NCI-H2196 treated with DMSO at 0.1 percent for 48 hours (cell line): ENCODE data around the gene FAHD2A.
"Not testable (repeated sequence)": the region's sequence is repeated elsewhere in the genome, so short reads cannot be mapped to it uniquely, and the experiment has no call there.

Experiments
- DNase-seq: peaks from one replicate; lab custom pipeline; 2025; ENCODE audit not compliant: unreplicated experiment; lab: John Stamatoyannopoulos, UW

FAHD2A gene

DNA sequence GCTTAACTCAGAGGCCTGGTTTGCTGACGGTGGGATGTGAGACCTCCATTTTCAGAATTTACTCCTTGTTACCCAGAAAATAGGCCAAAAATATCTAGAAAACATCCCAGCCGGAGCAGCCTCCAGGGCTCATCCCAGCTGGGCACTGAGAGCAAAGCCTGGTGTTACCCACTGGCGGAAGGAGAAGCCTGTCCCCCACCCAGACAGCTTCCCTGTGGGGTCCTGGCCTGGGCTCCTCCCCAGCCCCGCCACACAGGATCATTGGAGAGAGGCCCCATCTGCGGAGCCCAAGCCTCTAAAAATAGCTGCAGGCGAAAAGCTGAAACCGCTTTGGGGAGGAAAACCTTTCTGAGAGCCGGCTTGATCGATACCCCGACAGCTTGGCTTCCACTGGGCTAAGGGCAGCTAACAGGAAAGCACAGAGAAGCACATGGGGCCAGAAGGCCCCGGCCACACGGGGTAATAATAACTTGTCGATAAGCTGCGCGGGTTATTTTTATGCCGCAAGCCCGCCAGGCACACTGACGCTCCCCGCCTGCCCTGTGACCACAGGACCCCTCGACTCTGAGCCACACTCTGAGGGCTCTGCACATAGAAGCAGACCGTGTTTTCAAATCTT is 26.9 kb upstream of the FAHD2A start:
- no peak for DNase-seq

DNA sequence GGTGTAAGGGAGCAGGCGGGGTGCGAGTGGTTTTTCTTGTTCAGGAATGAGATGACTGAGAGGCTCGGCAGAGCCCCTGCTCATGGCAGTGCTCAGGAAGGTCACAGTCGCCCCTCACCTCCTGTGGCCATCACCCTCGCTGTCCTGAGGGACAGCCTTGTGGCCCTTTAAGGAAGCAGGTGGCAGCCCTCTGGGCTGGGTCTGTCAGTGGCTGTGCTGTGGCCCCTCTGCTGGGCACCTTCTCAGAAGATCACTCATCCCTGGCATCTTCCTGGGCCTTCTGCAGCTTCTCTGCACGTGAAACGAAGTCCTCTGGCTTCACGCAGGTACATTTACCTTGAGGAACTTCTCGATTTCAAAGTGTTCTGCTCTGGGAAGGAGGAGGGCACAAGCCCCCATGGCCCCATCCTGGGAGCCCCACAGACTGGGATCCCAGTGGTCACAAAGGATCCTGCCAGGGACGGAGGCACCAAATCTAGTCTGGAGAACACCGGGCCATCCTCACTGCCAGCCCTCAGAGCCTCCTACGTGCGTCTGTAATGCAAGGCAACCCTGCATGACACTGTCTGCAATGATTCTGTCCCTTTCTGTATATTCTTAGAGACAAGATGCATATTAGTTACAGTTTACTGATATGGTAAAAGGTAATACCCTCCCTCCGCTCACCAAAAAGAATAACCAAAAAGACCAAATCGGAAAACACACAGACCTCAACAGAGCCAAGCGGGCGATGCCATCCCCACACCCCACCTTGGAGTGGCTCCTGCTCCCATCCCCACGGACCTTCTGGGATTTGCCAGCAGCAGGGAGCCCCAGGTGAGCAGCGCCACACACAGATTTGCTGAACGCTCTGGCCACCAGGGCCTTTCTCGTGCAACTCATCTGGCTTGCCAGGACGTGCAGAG is 25.9 kb upstream of the FAHD2A start:
- DNase-seq = no peak

DNA sequence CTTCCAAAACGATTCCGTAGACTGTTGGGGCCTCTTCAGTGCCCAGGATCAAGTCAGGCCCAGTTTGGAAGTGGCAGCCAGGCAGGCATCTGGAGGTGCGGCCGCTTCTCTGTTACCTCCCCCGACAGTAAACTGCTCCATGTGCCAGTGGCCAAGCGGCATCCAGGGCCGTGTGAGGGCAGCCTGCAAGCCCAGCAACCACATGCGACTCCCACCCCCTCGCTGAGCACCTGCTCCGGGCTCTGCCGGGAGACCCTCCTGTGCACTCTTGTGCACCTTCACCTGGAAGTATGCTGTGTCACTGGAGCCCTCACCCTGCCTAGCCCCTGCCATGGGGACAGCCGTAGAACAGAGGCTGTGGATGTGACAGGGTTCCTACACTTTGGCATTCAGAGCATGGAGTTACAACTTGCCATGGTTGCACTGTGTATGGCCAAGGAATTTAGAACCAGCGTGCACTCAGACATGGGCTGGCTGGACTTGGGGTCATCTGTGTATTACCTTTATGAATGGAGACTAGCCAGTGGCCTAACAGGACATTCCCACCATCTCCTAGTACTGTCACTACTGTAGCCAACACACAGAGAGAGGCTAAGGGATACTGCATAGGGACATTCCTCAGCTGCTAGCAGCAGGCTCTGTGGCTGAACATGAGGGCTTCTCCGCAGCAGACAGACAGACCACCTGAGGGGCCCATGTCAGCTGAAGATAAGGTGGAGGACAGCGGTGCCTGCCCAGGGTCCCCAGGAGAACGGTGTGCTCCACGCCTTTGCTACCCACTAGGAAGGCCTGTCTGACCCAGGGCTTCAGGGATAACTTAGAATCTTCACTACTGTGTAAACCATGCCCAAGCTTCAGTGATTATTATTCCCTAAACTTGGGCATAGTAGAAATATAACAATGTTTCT is 25.0 kb upstream of the FAHD2A start:
- DNase-seq = no peak

DNA sequence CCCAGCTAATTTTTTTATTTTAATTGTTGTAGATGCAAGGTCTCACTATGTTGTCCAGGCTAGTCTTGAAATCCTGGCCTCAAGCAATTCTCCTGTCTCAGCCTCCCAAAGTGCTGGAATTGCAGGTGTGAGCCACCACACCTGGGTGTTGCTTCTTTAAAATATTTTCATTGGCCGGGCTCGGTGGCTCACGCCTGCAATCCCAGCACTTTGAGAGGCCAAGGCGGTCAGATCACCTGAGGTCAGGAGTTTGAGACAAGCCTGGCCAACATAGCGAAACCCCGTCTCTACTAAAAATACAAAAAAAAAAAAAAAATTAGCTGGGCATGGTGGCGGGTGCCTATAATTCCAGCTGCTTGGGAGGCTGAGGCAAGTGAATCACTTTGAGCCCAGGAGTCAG is 24.2 kb upstream of the FAHD2A start:
- not testable (repeated sequence) for DNase-seq

- no peak for DNase-seq
These were observed 23.1 kb upstream of the FAHD2A start for GRCh38 chr2:95379371-95379831.

GRCh38 chr2:95380280-95380679 is 22.2 kb upstream of the FAHD2A start:
- no peak for DNase-seq

- no peak for DNase-seq
These were observed 21.8 kb upstream of the FAHD2A start for GRCh38 chr2:95380731-95381130.

GRCh38 chr2:95381212-95382191 is 21.0 kb upstream of the FAHD2A start:
- no peak for DNase-seq

- DNase-seq = no peak
These were observed 20.3 kb upstream of the FAHD2A start for GRCh38 chr2:95382192-95382591.

DNA sequence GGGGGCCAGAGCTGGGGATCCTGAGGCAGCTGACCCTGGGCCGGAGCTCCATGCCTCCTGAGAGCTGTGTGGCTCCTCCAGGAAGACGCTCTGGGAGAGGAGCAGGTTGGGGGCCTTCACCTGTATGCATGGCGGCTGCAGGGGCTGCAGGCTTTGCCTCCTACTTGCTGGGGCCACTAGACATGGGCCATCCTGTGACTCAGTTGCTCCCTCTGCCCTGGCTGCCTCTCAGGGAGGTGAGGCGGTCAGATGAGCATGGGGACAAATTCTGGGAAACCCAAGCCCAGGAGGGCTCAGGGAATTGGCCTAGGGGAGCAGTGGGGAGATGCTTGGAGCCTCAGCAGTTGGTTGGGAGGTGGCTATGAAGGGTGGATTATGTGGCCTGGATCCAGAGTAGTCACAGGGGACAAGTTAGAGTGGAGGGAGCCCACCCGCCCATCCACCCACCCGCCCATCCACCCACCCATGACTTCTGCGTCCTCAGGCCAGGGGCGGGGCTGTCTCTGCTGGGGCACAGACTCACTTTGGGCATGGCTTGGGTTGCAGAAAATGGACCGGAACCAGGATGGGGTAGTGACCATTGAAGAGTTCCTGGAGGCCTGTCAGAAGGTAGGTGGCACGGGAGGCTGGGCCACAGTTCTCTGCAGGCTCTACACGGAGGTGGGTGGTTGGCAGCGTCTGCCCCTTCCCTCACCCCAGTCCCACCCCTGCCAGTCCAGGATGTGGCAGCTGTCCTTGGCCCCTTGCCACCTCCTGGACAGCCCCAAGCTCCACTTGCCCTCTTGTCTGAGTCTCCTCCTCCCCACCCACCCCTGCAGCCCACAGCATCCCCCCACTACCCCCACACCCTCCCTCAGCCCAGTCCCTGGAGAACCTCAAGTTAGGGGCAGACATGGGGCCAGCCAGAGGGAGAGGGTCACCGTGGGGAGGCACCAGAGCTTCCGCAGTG is 19.5 kb upstream of the FAHD2A start:
- DNase-seq = no peak

GRCh38 chr2:95383635-95384027 is 18.9 kb upstream of the FAHD2A start:
- DNase-seq = no peak

- no peak for DNase-seq
These were observed 17.5 kb upstream of the FAHD2A start for GRCh38 chr2:95384854-95385569.

DNA sequence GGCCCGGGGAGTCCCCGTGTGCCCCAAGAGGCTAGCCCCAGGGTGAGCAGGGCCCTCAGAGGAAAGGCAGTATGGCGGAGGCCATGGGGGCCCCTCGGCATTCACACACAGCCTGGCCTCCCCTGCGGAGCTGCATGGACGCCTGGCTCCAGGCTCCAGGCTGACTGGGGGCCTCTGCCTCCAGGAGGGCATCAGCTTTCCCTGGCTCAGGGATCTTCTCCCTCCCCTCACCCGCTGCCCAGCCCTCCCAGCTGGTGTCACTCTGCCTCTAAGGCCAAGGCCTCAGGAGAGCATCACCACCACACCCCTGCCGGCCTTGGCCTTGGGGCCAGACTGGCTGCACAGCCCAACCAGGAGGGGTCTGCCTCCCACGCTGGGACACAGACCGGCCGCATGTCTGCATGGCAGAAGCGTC is 16.9 kb upstream of the FAHD2A start:
- DNase-seq = no peak

- no peak for DNase-seq
These were observed 16.5 kb upstream of the FAHD2A start for GRCh38 chr2:95386031-95386430.

GRCh38 chr2:95387358-95387757 is 15.2 kb upstream of the FAHD2A start:
- no peak for DNase-seq

GRCh38 chr2:95388091-95388692 is 14.3 kb upstream of the FAHD2A start:
- DNase-seq = no peak

DNA sequence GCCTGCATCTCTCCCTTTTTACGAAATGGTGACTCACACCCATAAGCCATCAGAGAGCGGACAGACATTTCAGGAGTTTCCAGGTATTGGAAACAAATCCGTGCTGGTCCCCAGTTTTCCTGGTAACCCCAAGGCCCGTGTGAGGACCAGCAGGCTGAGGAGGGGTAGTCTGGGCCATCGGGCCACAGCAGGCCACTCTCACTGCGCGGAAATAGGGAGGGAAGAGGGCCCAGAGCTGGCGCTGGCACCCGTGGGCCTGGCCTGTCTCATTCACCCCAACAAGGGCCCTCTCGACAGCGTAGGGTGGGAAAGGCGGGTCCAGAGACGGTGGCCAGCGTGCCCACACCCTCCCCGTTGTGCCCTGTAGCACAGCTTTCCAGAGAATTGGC is 13.7 kb upstream of the FAHD2A start:
- DNase-seq = no peak
